Stimulated activated effector memory CD8-positive, alpha-beta T cell treated with anti-CD3 and anti-CD28 coated beads, Interleukin-12 subunit alpha, Interleukin-12 subunit beta, amount 100 ng/mL, for 72 hours (primary cell): ENCODE measurements around the gene GPR146.
"Not testable (repeated sequence)": the region's sequence is repeated elsewhere in the genome, so short reads cannot be mapped to it uniquely, and the experiment has no call there.

ENCODE experiments used
- ATAC-seq: fragments of 150-1000 bp; cut with Tn5 transposase; 2 replicates; pipeline ENCODE4 v1.10.0; 2021
- DNase-seq, 2 donors: peaks; one replicate each; pipeline ENCODE4 v3.0.0; 2021 to 2022; ENCODE audit warnings: low spot score in 2 of 2
- H3K27ac Mint-ChIP-seq: one replicate; pipeline ENCODE4 v1.8.0; 2022; ENCODE audit warnings: mild to moderate bottlenecking, mixed read lengths
- H3K36me3 Mint-ChIP-seq: one replicate; pipeline ENCODE4 v1.8.0; 2022; ENCODE audit warnings: mild to moderate bottlenecking, mixed read lengths
- H3K4me1 Mint-ChIP-seq: one replicate; pipeline ENCODE4 v1.8.0; 2022; ENCODE audit warnings: mixed read lengths
- H3K4me3 Mint-ChIP-seq: one replicate; pipeline ENCODE4 v1.8.0; 2022; ENCODE audit warnings: mild to moderate bottlenecking, mixed read lengths
- H3K9me3 Mint-ChIP-seq: one replicate; pipeline ENCODE4 v1.8.0; 2022; ENCODE audit warnings: mixed read lengths

GPR146 gene

GRCh38 chr7:1028775-1029636 is 15.3 kb upstream of the GPR146 start:
- Mint-ChIP-seq H3K27ac (peak overlapping the region; percentile 88), H3K4me3 (peak overlapping the region; percentile 73), H3K4me1 (peaks cover 50% of the 10 kb centered on the region), H3K9me3 (no peaks in the 10 kb centered on the region), H3K36me3 (peaks cover 6% of the 10 kb centered on the region)
- peak; percentile 88 for ATAC-seq
- peak; percentile 33 to 75 for DNase-seq

- H3K9me3 Mint-ChIP-seq: no peaks in the 10 kb centered on the region
- DNase-seq (no peak), ATAC-seq (no peak)
- peaks cover 59% of the 10 kb centered on the region for H3K4me1 Mint-ChIP-seq
- peak overlapping the region; percentile 73 for H3K4me3 Mint-ChIP-seq
- peaks cover 6% of the 10 kb centered on the region for H3K36me3 Mint-ChIP-seq
- no peak overlapping the region for H3K27ac Mint-ChIP-seq
Measured at GRCh38 chr7:1029637-1030443, 14.5 kb upstream of the GPR146 start.

GRCh38 chr7:1030444-1031070 is 13.8 kb upstream of the GPR146 start:
- no peak for ATAC-seq
- Mint-ChIP-seq H3K27ac (no peak overlapping the region), H3K4me3 (peak overlapping the region; percentile 73), H3K9me3 (no peaks in the 10 kb centered on the region), H3K36me3 (peaks cover 6% of the 10 kb centered on the region), H3K4me1 (peaks cover 60% of the 10 kb centered on the region)
- DNase-seq: no peak

GRCh38 chr7:1031716-1032455 is 12.5 kb upstream of the GPR146 start:
- no peak for ATAC-seq

GRCh38 chr7:1032536-1033181 is 11.7 kb upstream of the GPR146 start:
- H3K4me3 Mint-ChIP-seq: no peak overlapping the region
- ATAC-seq: no peak

More at GRCh38 chr7:1031716-1032455, 12.5 kb upstream of the GPR146 start:
- Mint-ChIP-seq H3K4me1 (peaks cover 55% of the 10 kb centered on the region), H3K4me3 (no peak overlapping the region), H3K27ac (no peak overlapping the region), H3K36me3 (peaks cover 6% of the 10 kb centered on the region), H3K9me3 (no peaks in the 10 kb centered on the region)
- no peak for DNase-seq

GRCh38 chr7:1033546-1034145 is 10.7 kb upstream of the GPR146 start:
- Mint-ChIP-seq H3K9me3 (no peaks in the 10 kb centered on the region), H3K4me1 (peaks cover 49% of the 10 kb centered on the region), H3K36me3 (peaks cover 4% of the 10 kb centered on the region), H3K4me3 (no peak overlapping the region), H3K27ac (peak overlapping the region; percentile 83)
- DNase-seq (no peak), ATAC-seq (no peak)

More at GRCh38 chr7:1032536-1033181, 11.7 kb upstream of the GPR146 start:
- Mint-ChIP-seq H3K27ac (peak overlapping the region; percentile 83), H3K9me3 (no peaks in the 10 kb centered on the region), H3K4me1 (peaks cover 49% of the 10 kb centered on the region), H3K36me3 (peaks cover 6% of the 10 kb centered on the region)
- DNase-seq: no peak

- H3K27ac Mint-ChIP-seq, H3K4me3 Mint-ChIP-seq: not testable (repeated sequence)
- peaks cover 39% of the 10 kb centered on the region for H3K4me1 Mint-ChIP-seq
Measured at GRCh38 chr7:1034769-1035168, 9.6 kb upstream of the GPR146 start.

GRCh38 chr7:1036164-1036928 is 8.0 kb upstream of the GPR146 start:
- not testable (repeated sequence) for H3K27ac Mint-ChIP-seq, DNase-seq, ATAC-seq, H3K36me3 Mint-ChIP-seq, H3K9me3 Mint-ChIP-seq, H3K4me3 Mint-ChIP-seq
- peaks cover 32% of the 10 kb centered on the region for H3K4me1 Mint-ChIP-seq

More at GRCh38 chr7:1034769-1035168, 9.6 kb upstream of the GPR146 start:
- ATAC-seq, DNase-seq, H3K9me3 Mint-ChIP-seq, H3K36me3 Mint-ChIP-seq: not testable (repeated sequence)

GRCh38 chr7:1040233-1040632 is 4.1 kb upstream of the GPR146 start:
- H3K4me3 Mint-ChIP-seq, H3K36me3 Mint-ChIP-seq, H3K27ac Mint-ChIP-seq, DNase-seq, H3K9me3 Mint-ChIP-seq, ATAC-seq: not testable (repeated sequence)
- H3K4me1 Mint-ChIP-seq: peaks cover 34% of the 10 kb centered on the region

GRCh38 chr7:1040790-1041189 is 3.6 kb upstream of the GPR146 start:
- peaks cover 7% of the 10 kb centered on the region for H3K36me3 Mint-ChIP-seq
- no peak overlapping the region for H3K27ac Mint-ChIP-seq
- H3K4me3 Mint-ChIP-seq: no peak overlapping the region
- no peaks in the 10 kb centered on the region for H3K9me3 Mint-ChIP-seq
- ATAC-seq (no peak), DNase-seq (no peak)
- H3K4me1 Mint-ChIP-seq: peaks cover 40% of the 10 kb centered on the region

- Mint-ChIP-seq H3K4me1 (peaks cover 50% of the 10 kb centered on the region), H3K27ac (no peak overlapping the region), H3K4me3 (peak overlapping the region; percentile 46)
Measured at GRCh38 chr7:1041551-1042491, 2.5 kb upstream of the GPR146 start.

GRCh38 chr7:1042492-1042833 is 1.9 kb upstream of the GPR146 start:
- no peaks in the 10 kb centered on the region for H3K9me3 Mint-ChIP-seq
- peak overlapping the region; percentile 46 for H3K4me3 Mint-ChIP-seq
- H3K4me1 Mint-ChIP-seq: peaks cover 57% of the 10 kb centered on the region
- DNase-seq (no peak), ATAC-seq (peak; percentile 22)
- H3K36me3 Mint-ChIP-seq: peaks cover 7% of the 10 kb centered on the region
- no peak overlapping the region for H3K27ac Mint-ChIP-seq

More at GRCh38 chr7:1041551-1042491, 2.5 kb upstream of the GPR146 start:
- Mint-ChIP-seq H3K9me3 (no peaks in the 10 kb centered on the region), H3K36me3 (peaks cover 7% of the 10 kb centered on the region)
- DNase-seq (no peak), ATAC-seq (peak; percentile 61)
